ENCODE measurements around the gene PINK1.

DNA sequence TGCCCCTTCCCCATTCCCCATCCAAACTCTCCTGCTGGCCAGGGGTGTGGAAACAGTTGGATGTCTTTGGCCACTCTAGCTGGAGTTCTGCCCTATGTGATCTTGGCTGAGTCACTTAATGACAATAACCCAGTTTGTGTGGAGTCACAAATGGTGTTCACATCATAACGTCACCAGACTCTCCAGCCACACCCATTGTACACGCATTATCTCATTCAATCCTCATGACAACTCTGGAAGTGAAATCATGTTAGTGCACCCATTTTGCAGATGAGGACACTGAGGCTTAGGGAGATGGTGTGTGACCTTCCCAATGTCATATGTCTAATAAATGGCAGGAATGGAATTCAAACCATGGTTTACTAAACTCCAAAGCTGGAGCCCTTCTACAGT is 45.6 kb upstream of the PINK1 start:
- TF ChIP-seq, protein P1, sequence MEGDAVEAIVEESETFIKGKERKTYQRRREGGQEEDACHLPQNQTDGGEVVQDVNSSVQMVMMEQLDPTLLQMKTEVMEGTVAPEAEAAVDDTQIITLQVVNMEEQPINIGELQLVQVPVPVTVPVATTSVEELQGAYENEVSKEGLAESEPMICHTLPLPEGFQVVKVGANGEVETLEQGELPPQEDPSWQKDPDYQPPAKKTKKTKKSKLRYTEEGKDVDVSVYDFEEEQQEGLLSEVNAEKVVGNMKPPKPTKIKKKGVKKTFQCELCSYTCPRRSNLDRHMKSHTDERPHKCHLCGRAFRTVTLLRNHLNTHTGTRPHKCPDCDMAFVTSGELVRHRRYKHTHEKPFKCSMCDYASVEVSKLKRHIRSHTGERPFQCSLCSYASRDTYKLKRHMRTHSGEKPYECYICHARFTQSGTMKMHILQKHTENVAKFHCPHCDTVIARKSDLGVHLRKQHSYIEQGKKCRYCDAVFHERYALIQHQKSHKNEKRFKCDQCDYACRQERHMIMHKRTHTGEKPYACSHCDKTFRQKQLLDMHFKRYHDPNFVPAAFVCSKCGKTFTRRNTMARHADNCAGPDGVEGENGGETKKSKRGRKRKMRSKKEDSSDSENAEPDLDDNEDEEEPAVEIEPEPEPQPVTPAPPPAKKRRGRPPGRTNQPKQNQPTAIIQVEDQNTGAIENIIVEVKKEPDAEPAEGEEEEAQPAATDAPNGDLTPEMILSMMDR (IDR thresholded peaks at IDR 0.05): no peak
- TF ChIP-seq POLR2A (IDR thresholded peaks at IDR 0.05; ENCODE audit: low read depth): no peak
- no peak for TF ChIP-seq EP300 (IDR thresholded peaks at IDR 0.05)
- TF ChIP-seq POLR2AphosphoS5 (IDR thresholded peaks at IDR 0.05): no peak
